Measurements from ENCODE around the gene CNOT9.

The CNOT9 gene

DNA sequence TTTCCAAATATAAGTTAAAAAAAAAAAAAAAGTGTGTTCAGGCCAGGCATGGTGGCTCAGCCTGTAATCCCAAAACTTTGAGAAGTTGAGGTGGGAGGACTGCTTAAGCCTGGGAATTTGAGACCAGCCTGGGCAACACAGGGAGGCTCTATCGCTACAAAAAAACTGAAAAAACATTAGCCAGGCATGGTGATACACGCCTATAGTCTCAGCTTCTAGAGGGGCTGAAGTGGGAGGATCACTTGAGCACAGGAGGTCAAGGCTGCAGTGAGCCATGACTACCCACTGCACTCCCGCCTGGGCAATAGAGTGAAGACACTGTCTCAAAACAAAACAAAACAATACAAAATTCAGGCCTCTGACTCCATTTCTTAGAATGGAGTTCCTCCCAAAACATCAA lies 9.7 kb upstream of the CNOT9 start:
- no peak for DNase-seq (ENCODE audit: low read depth in 2 of 2)

GRCh38 chr2:218564056-218564455 lies 4.6 kb upstream of the CNOT9 start:
- no peak for DNase-seq (ENCODE audit: low read depth in 2 of 2)
- H3K4me3 ChIP-seq (replicated peaks in 1 of 2; ENCODE audit: low read depth in 2 of 2, low read length in 2 of 2), result no peak overlapping the region
- TF ChIP-seq CTCF (IDR thresholded peaks at IDR 0.05; ENCODE audit: low read depth, low read length), result no peak

More for the DNA sequence above, 9.7 kb upstream of the CNOT9 start:
- no peak for TF ChIP-seq CTCF (IDR thresholded peaks at IDR 0.05; ENCODE audit: low read depth, low read length)
- H3K4me3 ChIP-seq (replicated peaks in 1 of 2; ENCODE audit: low read depth in 2 of 2, low read length in 2 of 2), result no peak overlapping the region

DNA sequence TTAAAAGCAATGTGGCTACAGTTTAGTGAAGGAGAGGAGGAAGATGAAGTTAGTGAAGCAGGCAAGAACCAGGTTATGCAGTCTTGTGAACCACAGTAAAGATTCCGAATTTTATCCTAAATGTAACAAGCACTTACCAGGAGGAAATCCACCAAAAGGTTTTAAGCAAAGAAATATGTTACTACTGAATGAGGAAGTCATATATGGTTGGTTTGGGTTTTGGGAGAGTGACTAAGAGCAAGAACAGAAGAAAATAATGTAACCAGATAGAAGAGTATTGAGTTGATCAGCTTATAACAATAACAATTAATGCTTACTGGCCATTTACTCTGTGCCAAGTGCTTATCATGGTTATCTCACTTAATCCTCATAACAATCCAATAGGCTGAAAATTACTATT lies 2.3 kb upstream of the CNOT9 start:
- H3K4me3 ChIP-seq (replicated peaks in 1 of 2; ENCODE audit: low read depth in 2 of 2, low read length in 2 of 2), result no peak overlapping the region
- no peak for TF ChIP-seq CTCF (IDR thresholded peaks at IDR 0.05; ENCODE audit: low read depth, low read length)
- DNase-seq (ENCODE audit: low read depth in 2 of 2), result no peak

GRCh38 chr2:218567797-218568189 lies 846 bp upstream of the CNOT9 start:
- H3K4me3 ChIP-seq (replicated peaks in 1 of 2; ENCODE audit: low read depth in 2 of 2, low read length in 2 of 2), result peak overlapping the region; percentile 82 to 83
- TF ChIP-seq CTCF (IDR thresholded peaks at IDR 0.05; ENCODE audit: low read depth, low read length), result no peak
- DNase-seq (ENCODE audit: low read depth in 2 of 2), result no peak

DNA sequence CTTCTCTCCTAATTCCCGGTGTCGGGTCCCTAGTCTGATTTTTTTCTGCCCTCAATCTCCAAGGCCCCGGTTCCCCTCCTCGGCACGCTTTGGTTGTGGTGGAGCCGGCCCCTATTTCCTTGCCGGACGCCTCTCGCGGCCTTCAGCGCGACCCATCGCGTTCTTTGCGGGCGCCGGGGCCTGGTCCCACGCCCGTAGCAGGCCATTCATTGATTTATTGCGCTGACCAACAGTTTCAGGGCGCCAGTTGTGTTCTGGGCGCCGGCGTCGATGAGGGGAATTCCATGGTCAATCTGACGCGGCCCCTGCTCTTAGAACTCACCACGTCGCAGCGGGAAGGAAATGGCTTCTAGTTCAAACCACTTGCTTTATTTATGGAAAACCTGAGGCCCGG lies 396 bp downstream of the CNOT9 start:
- TF ChIP-seq CTCF (IDR thresholded peaks at IDR 0.05; ENCODE audit: low read depth, low read length), result no peak
- H3K4me3 ChIP-seq (replicated peaks in 1 of 2; ENCODE audit: low read depth in 2 of 2, low read length in 2 of 2), result peak overlapping the region; percentile 79 to 83
- peak; percentile 62 to 70 for DNase-seq (ENCODE audit: low read depth in 2 of 2)

DNA sequence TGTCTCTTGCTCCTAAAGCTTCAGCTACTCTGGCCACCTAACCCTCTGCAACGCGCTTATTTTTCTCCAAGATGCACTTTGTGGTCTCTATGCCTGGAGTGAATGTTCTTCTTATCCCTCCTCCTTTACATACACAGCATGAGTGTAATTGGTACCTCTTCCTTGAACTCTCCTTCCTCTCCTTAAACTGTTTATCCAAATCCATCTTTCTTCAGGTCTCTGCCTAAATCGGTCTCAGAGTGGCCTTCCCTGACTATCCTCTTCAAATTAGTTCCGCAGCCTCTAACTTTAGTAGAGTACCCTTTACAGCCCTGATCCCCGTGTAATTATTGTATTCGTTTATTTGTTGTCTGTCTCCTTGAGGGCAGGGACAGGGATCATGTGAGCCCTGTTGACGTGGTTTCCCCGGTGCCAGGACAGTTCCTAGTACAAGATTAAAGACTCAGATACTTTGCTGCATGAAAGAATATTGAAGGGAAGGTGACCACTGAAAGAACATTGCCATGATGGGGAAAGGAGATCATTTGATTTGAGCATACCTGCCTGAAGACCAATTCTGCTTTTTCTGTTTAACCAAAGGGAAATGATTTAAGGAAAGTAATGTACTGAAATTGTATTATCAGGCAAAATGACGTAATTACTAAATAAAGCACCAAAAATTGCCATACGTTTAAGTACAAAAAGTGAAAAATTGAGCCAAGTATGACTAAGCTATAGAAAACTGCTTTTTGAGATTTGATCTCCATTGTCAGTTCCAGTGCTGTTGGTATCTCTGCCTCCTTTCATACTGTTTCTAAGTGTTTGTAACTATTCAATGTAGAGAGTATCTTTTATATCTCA lies 1.2 kb downstream of the CNOT9 start:
- no peak for TF ChIP-seq CTCF (IDR thresholded peaks at IDR 0.05; ENCODE audit: low read depth, low read length)
- peak overlapping the region; percentile 79 to 83 for H3K4me3 ChIP-seq (replicated peaks in 1 of 2; ENCODE audit: low read depth in 2 of 2, low read length in 2 of 2)
- DNase-seq (ENCODE audit: low read depth in 2 of 2), result peak; percentile 71 to 72

Measured in cardiac fibroblast (primary cell).